Body of pancreas (tissue), 4 donors: Measurements from ENCODE around the gene PSMD5. TPM values are rescaled to one million over a fixed set of nuclear protein-coding genes. Genes with fewer than 3 reads are reported as not detected.
A peak's percentile ranks its signal among the peaks of the same experiment; 100 is the strongest.

Source experiments
- ATAC-seq: fragments of 150-250 bp; one replicate; pipeline ENCODE4 v1.9.1; 2016
- DNase-seq, 4 donors: peaks; one replicate each; pipeline ENCODE4 v3.0.0-alpha.2; 2019
- H3K27ac ChIP-seq, 4 donors: fragments of 200-600 bp; sonication (generic); 1 replicate in 3 of 4; 2 replicates in 1 of 4; pipeline versions ENCODE4 v1.5.1 to v1.6.1; 2016 to 2019; ENCODE audit warnings: mild to moderate bottlenecking in 1 of 4, mixed read lengths in 1 of 4, moderate library complexity in 1 of 4
- H3K27me3 ChIP-seq, 2 donors: fragments of 200-600 bp; sonication (generic); one replicate each; pipeline ENCODE4 v1.6.0; 2016; ENCODE audit warnings: mild to moderate bottlenecking in 1 of 2
- H3K36me3 ChIP-seq, 2 donors: fragments of 200-600 bp; sonication (generic); replicated peaks in 1 of 2; 2 replicates each; pipeline ENCODE4 v1.5.1; 2016; ENCODE audit warnings: low read depth in 2 of 2; ENCODE audit not compliant: insufficient read depth in 1 of 2
- H3K4me1 ChIP-seq: fragments of 200-600 bp; sonication (generic); one replicate; pipeline ENCODE4 v1.6.0; 2016
- H3K4me3 ChIP-seq, 2 donors: fragments of 200-600 bp; sonication (generic); 1 replicate in 1 of 2; 2 replicates in 1 of 2; pipeline ENCODE4 v1.5.1; 2016 to 2019
- H3K9me3 ChIP-seq, 3 donors: fragments of 200-600 bp; sonication (generic); 1 replicate in 2 of 3; 2 replicates in 1 of 3; pipeline ENCODE4 v1.5.1; 2016
- CTCF ChIP-seq, 7 experiments: fragments of 450-650 bp in 4 of 7; fragments of 200-600 bp in 3 of 7; sonication (generic) in 3 of 7; IDR thresholded peaks; one replicate each; pipeline ENCODE4 v1.5.1; 2016 to 2019; ENCODE audit warnings: antibody characterized with exemption in 7 of 7
- POLR2A ChIP-seq, 3 donors: fragments of 450-650 bp; IDR thresholded peaks; one replicate each; pipeline ENCODE4 v1.6.1; 2016; ENCODE audit warnings: antibody characterized with exemption in 3 of 3, mild to moderate bottlenecking in 2 of 3
- WGBS, 2 donors: methylation state at CpG; one replicate each; pipeline ENCODE4 v1.1.5; 2017; 5-methylcytosine and 5-hydroxymethylcytosine counted together
- intact Hi-C: fragments of 100-400 bp; cut with DNase I; formaldehyde crosslinking; loops from one replicate; pipeline ENCODE4 v1.15.1; 2023
- total RNA-seq, 2 donors: library from RNA; depleted of rRNA; stranded (reverse); fragments of >200 nt; gene quantifications; one replicate each; pipeline ENCODE4 v1.1.0, GENCODE V29; 2016

The PSMD5 gene
- total RNA-seq, 2 donors from 2014 or later: 20.8 to 31.0 TPM

GRCh38 chr9:120787933-120788332 lies 54.8 kb downstream of the PSMD5 start:
- Histone ChIP-seq H3K9me3 (no peaks in the 10 kb centered on the region), H3K4me1 (peaks cover 35% of the 10 kb centered on the region), H3K4me3 (no peak overlapping the region), H3K36me3 (peaks cover 0 to 3% of the 10 kb centered on the region in 2 donors), H3K27ac (no peak overlapping the region), H3K27me3 (no peaks in the 10 kb centered on the region)
- no peak for ATAC-seq
- TF ChIP-seq POLR2A (IDR thresholded peaks at IDR 0.05) (no peak), CTCF (IDR thresholded peaks at IDR 0.05) (no peak)
- no peak for DNase-seq
- WGBS, 2 donors: 37 to 48% methylated on average over 4 of the region's 4 CpGs
- intact Hi-C loops: no loop called here

GRCh38 chr9:120783602-120784047 lies 59.1 kb downstream of the PSMD5 start:
- Histone ChIP-seq H3K4me1 (peaks cover 24% of the 10 kb centered on the region), H3K36me3 (peaks cover 0 to 3% of the 10 kb centered on the region in 2 donors), H3K4me3 (no peak overlapping the region), H3K27me3 (no peaks in the 10 kb centered on the region), H3K9me3 (no peaks in the 10 kb centered on the region), H3K27ac (peak overlapping the region in 1 of 4 donors; percentile 35)
- no peak for DNase-seq
- intact Hi-C loops: no loop called here
- TF ChIP-seq CTCF (IDR thresholded peaks at IDR 0.05) (no peak), POLR2A (IDR thresholded peaks at IDR 0.05) (no peak)
- ATAC-seq: peak; percentile 68
- 28 to 29% methylated on average over 2 of the region's 2 CpGs for WGBS, 2 donors

- H3K4me3 ChIP-seq: no peak overlapping the region
- no peak for ATAC-seq
- intact Hi-C loops: no loop called here
- TF ChIP-seq POLR2A (IDR thresholded peaks at IDR 0.05) (no peak), CTCF (IDR thresholded peaks at IDR 0.05) (no peak)
- peaks cover 0 to 13% of the 10 kb centered on the region in 2 donors for H3K36me3 ChIP-seq
- H3K27ac ChIP-seq: no peak overlapping the region
- no peak for DNase-seq
- 29 to 45% methylated on average over 2 of the region's 2 CpGs for WGBS, 2 donors
- H3K9me3 ChIP-seq: no peaks in the 10 kb centered on the region
- no peaks in the 10 kb centered on the region for H3K27me3 ChIP-seq
- peaks cover 18% of the 10 kb centered on the region for H3K4me1 ChIP-seq
Observed at GRCh38 chr9:120781236-120781635, 61.5 kb downstream of the PSMD5 start.

GRCh38 chr9:120780367-120780766 lies 62.4 kb downstream of the PSMD5 start:
- peaks cover 0 to 11% of the 10 kb centered on the region in 2 donors for H3K36me3 ChIP-seq
- TF ChIP-seq CTCF (IDR thresholded peaks at IDR 0.05): no peak
- TF ChIP-seq POLR2A (IDR thresholded peaks at IDR 0.05): no peak
- 93 to 98% methylated on average over 3 of the region's 3 CpGs for WGBS, 2 donors
- no peaks in the 10 kb centered on the region for H3K9me3 ChIP-seq
- H3K27ac ChIP-seq: no peak overlapping the region
- no peak overlapping the region for H3K4me3 ChIP-seq
- ATAC-seq: no peak
- peaks cover 18% of the 10 kb centered on the region for H3K4me1 ChIP-seq
- no peaks in the 10 kb centered on the region for H3K27me3 ChIP-seq
- intact Hi-C loops: no loop called here
- DNase-seq: no peak

GRCh38 chr9:120779227-120779626 lies 63.5 kb downstream of the PSMD5 start:
- intact Hi-C loops: no loop called here
- no peak for DNase-seq
- Histone ChIP-seq H3K4me3 (no peak overlapping the region), H3K27ac (peak overlapping the region in 2 of 4 donors; percentile 45 to 50), H3K9me3 (no peaks in the 10 kb centered on the region), H3K27me3 (no peaks in the 10 kb centered on the region), H3K36me3 (peaks cover 0 to 13% of the 10 kb centered on the region in 2 donors), H3K4me1 (peaks cover 18% of the 10 kb centered on the region)
- TF ChIP-seq POLR2A (IDR thresholded peaks at IDR 0.05): no peak
- ATAC-seq: no peak
